ENCODE results near the gene ANKRD28.
"Not testable (repeated sequence)": the region's sequence is repeated elsewhere in the genome, so short reads cannot be mapped to it uniquely, and the experiment has no call there.

ANKRD28 gene

GRCh38 chr3:15633766-15634598 lies 163.8 kb downstream of the ANKRD28 start:
- no peak for DNase-seq

GRCh38 chr3:15633159-15633558 lies 164.6 kb downstream of the ANKRD28 start:
- DNase-seq, result no peak

GRCh38 chr3:15632212-15632580 lies 165.6 kb downstream of the ANKRD28 start:
- no peak for DNase-seq

GRCh38 chr3:15631426-15632211 lies 166.2 kb downstream of the ANKRD28 start:
- no peak for DNase-seq

- no peak for DNase-seq
These were observed 167.0 kb downstream of the ANKRD28 start for GRCh38 chr3:15630646-15631350.

GRCh38 chr3:15629860-15630597 lies 167.8 kb downstream of the ANKRD28 start:
- peak in 5 of 6 experiments; percentile 33 to 69 (median 47) for DNase-seq

- DNase-seq, result no peak
These were observed 168.8 kb downstream of the ANKRD28 start for GRCh38 chr3:15628967-15629366.

GRCh38 chr3:15623535-15624440 lies 174.0 kb downstream of the ANKRD28 start:
- DNase-seq, result peak in 3 of 6 experiments; percentile 16 to 28 (median 17)

- not testable (repeated sequence) for DNase-seq
These were observed 177.9 kb downstream of the ANKRD28 start for GRCh38 chr3:15619659-15620464.

Measured in stimulated activated naive CD4-positive, alpha-beta T cell (primary cell).